HL-60 (cell line): ENCODE data around the gene ESRRA.

ENCODE experiments used
- DNase-seq, 2 experiments: peaks; one replicate each; pipeline ENCODE4 v3.0.0-alpha.2; 2010 to 2020; ENCODE audit warnings: low read depth in 1 of 2, low spot score in 1 of 2
- H3K27ac ChIP-seq: fragments of 250-450 bp; sonication (Bioruptor Pico); replicated peaks from 2 replicates; pipeline ENCODE4 v1.5.1; 2020; ENCODE audit warnings: mild to moderate bottlenecking, moderate library complexity
- H3K27me3 ChIP-seq: fragments of 250-450 bp; sonication (Bioruptor Pico); 2 replicates; pipeline ENCODE4 v1.5.1; 2021; ENCODE audit warnings: mild to moderate bottlenecking, moderate library complexity; ENCODE audit not compliant: insufficient read depth, poor library complexity, severe bottlenecking
- H3K4me3 ChIP-seq: replicated peaks from 2 replicates; pipeline ENCODE4 v1.5.1; 2011; ENCODE audit warnings: mild to moderate bottlenecking, control low read depth, low read length; ENCODE audit not compliant: insufficient read depth
- CTCF ChIP-seq: IDR thresholded peaks from one replicate; pipeline ENCODE4 v1.5.1; 2011; ENCODE audit warnings: low read length, control low read depth, inconsistent platforms; ENCODE audit not compliant: insufficient read depth
- GABPA ChIP-seq: IDR thresholded peaks from 2 replicates; pipeline ENCODE4 v1.6.1; 2012; ENCODE audit warnings: low read depth
- POLR2AphosphoS5 ChIP-seq: IDR thresholded peaks from 2 replicates; pipeline ENCODE4 v1.6.1; 2012; ENCODE audit warnings: low read depth
- REST ChIP-seq: IDR thresholded peaks from 2 replicates; pipeline ENCODE4 v1.6.1; 2012; ENCODE audit warnings: low read depth; ENCODE audit not compliant: insufficient replicate concordance
- SPI1 ChIP-seq: IDR thresholded peaks from 2 replicates; pipeline ENCODE4 v1.6.1; 2012; ENCODE audit warnings: low read depth, mild to moderate bottlenecking, borderline replicate concordance

Gene ESRRA

GRCh38 chr11:64324692-64325469 lies 19.6 kb downstream of the ESRRA start:
- no peak for DNase-seq
- Histone ChIP-seq H3K4me3 (no peak overlapping the region), H3K27ac (no peak overlapping the region), H3K27me3 (no peaks in the 10 kb centered on the region)
- TF ChIP-seq GABPA (no peak), SPI1 (no peak), CTCF (no peak), POLR2AphosphoS5 (no peak), REST (no peak)

- DNase-seq: no peak
- Histone ChIP-seq H3K27me3 (no peaks in the 10 kb centered on the region), H3K4me3 (no peak overlapping the region), H3K27ac (no peak overlapping the region)
- TF ChIP-seq REST (no peak), GABPA (no peak), CTCF (no peak), POLR2AphosphoS5 (no peak)
Measured at GRCh38 chr11:64327375-64327774, 22.1 kb downstream of the ESRRA start.

GRCh38 chr11:64327993-64328392 lies 22.7 kb downstream of the ESRRA start:
- Histone ChIP-seq H3K27ac (no peak overlapping the region), H3K4me3 (no peak overlapping the region), H3K27me3 (no peaks in the 10 kb centered on the region)
- no peak for DNase-seq
- no peak for TF ChIP-seq POLR2AphosphoS5
- TF ChIP-seq CTCF: no peak
- no peak for TF ChIP-seq SPI1
- no peak for TF ChIP-seq GABPA
- TF ChIP-seq REST: no peak
